Measurements from ENCODE around the gene DYNLT1. TPM values are rescaled to one million over a fixed set of nuclear protein-coding genes. Genes with fewer than 3 reads are reported as not detected.

The DYNLT1 gene
- total and polyA plus RNA-seq, 9 of the 15 experiments (the other 6 are each of a cell fraction or from before 2014, with no cell fraction given) = 42.2 to 583 (median 127) TPM

DNA sequence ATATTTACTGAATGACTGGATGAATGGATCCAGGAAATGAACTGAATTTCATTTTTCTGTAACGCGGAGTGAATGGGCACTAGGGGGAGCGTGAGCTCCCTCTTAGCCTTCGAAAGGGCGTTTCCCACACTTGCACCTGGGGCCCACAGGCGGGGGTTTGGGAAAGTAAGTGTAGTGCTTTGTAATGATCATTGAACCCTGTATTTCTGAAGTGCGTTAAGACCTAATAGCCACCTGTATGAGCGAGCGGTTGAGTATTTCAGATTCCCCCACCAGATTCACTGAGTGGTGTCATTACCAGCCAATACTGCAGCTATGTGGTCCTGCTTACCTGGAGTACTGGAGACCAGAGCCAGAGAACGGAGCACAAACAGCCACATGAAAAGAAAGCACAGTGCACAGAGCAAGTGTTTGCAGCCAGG, 15.8 kb upstream of the DYNLT1 start (continued):
- TF ChIP-seq, protein P1, sequence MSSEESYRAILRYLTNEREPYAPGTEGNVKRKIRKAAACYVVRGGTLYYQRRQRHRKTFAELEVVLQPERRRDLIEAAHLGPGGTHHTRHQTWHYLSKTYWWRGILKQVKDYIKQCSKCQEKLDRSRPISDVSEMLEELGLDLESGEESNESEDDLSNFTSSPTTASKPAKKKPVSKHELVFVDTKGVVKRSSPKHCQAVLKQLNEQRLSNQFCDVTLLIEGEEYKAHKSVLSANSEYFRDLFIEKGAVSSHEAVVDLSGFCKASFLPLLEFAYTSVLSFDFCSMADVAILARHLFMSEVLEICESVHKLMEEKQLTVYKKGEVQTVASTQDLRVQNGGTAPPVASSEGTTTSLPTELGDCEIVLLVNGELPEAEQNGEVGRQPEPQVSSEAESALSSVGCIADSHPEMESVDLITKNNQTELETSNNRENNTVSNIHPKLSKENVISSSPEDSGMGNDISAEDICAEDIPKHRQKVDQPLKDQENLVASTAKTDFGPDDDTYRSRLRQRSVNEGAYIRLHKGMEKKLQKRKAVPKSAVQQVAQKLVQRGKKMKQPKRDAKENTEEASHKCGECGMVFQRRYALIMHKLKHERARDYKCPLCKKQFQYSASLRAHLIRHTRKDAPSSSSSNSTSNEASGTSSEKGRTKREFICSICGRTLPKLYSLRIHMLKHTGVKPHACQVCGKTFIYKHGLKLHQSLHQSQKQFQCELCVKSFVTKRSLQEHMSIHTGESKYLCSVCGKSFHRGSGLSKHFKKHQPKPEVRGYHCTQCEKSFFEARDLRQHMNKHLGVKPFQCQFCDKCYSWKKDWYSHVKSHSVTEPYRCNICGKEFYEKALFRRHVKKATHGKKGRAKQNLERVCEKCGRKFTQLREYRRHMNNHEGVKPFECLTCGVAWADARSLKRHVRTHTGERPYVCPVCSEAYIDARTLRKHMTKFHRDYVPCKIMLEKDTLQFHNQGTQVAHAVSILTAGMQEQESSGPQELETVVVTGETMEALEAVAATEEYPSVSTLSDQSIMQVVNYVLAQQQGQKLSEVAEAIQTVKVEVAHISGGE (CRISPR knock-in tag; IDR thresholded peaks at IDR 0.05) = no peak
- no peak for TF ChIP-seq CBFA2T2 (conservative IDR thresholded peaks at IDR 0.05)
- no peak for TF ChIP-seq FOXK1 (CRISPR knock-in tag; IDR thresholded peaks at IDR 0.05; ENCODE audit: borderline replicate concordance)
- TF ChIP-seq ZC3H8 (IDR thresholded peaks at IDR 0.05) = no peak
- TF ChIP-seq, protein P2, sequence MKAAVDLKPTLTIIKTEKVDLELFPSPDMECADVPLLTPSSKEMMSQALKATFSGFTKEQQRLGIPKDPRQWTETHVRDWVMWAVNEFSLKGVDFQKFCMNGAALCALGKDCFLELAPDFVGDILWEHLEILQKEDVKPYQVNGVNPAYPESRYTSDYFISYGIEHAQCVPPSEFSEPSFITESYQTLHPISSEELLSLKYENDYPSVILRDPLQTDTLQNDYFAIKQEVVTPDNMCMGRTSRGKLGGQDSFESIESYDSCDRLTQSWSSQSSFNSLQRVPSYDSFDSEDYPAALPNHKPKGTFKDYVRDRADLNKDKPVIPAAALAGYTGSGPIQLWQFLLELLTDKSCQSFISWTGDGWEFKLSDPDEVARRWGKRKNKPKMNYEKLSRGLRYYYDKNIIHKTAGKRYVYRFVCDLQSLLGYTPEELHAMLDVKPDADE (conservative IDR thresholded peaks at IDR 0.05; ENCODE audit: control insufficient read depth, low read depth, low read length) = no peak
- TF ChIP-seq YY1 (IDR thresholded peaks at IDR 0.05; ENCODE audit: borderline replicate concordance in 1 of 3, control insufficient read depth in 1 of 3, extremely low read depth in 1 of 3, insufficient read depth in 3 of 3, insufficient read length in 1 of 3, insufficient replicate concordance in 2 of 3, low read depth in 1 of 3, low read length in 2 of 3) = no peak
- no peak for TF ChIP-seq NR1H2 (CRISPR knock-in tag; IDR thresholded peaks at IDR 0.05)
- TF ChIP-seq, protein P3, sequence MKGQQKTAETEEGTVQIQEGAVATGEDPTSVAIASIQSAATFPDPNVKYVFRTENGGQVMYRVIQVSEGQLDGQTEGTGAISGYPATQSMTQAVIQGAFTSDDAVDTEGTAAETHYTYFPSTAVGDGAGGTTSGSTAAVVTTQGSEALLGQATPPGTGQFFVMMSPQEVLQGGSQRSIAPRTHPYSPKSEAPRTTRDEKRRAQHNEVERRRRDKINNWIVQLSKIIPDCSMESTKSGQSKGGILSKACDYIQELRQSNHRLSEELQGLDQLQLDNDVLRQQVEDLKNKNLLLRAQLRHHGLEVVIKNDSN (CRISPR knock-in tag; IDR thresholded peaks at IDR 0.05) = no peak
- no peak for TF ChIP-seq CBFA2T3 (IDR thresholded peaks at IDR 0.05)
- no peak for TF ChIP-seq ZNF644 (tag; IDR thresholded peaks at IDR 0.05; ENCODE audit: low read depth)
- TF ChIP-seq, protein P4, sequence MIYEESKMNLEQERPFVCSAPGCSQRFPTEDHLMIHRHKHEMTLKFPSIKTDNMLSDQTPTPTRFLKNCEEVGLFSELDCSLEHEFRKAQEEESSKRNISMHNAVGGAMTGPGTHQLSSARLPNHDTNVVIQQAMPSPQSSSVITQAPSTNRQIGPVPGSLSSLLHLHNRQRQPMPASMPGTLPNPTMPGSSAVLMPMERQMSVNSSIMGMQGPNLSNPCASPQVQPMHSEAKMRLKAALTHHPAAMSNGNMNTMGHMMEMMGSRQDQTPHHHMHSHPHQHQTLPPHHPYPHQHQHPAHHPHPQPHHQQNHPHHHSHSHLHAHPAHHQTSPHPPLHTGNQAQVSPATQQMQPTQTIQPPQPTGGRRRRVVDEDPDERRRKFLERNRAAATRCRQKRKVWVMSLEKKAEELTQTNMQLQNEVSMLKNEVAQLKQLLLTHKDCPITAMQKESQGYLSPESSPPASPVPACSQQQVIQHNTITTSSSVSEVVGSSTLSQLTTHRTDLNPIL (CRISPR knock-in tag; IDR thresholded peaks at IDR 0.05) = no peak
- TF ChIP-seq KLF13 (tag; IDR thresholded peaks at IDR 0.05; ENCODE audit: borderline replicate concordance, low read depth) = peak; percentile 45; the same call in 1 of the 2 replicates
- TF ChIP-seq RAD21 (CRISPR knock-in tag; conservative IDR thresholded peaks at IDR 0.05 in 1 of 2, IDR thresholded peaks at IDR 0.05 in 1 of 2) = peak; percentile 40 to 72; a peak in 3 of 4 replicates
- no peak for TF ChIP-seq OTX1 (CRISPR knock-in tag; IDR thresholded peaks at IDR 0.05)
- TF ChIP-seq RAD51 (IDR thresholded peaks at IDR 0.05; ENCODE audit: borderline replicate concordance, low read depth) = no peak
- no peak for TF ChIP-seq HNRNPK (IDR thresholded peaks at IDR 0.05; ENCODE audit: low read depth, low read length, poor library complexity, severe bottlenecking)
- TF ChIP-seq SP1 (CRISPR knock-in tag; IDR thresholded peaks at IDR 0.05) = no peak
- no peak for TF ChIP-seq PPARD (CRISPR knock-in tag; IDR thresholded peaks at IDR 0.05)
